HFF-Myc (cell line): ENCODE results near the gene PPP1R14B.

Experiments
- DNase-seq: peaks from one replicate; pipeline ENCODE4 v3.0.0-alpha.2; 2011; ENCODE audit warnings: low read depth; ENCODE audit errors: extremely low read depth
- H3K4me3 ChIP-seq: replicated peaks from 2 replicates; pipeline ENCODE4 v1.5.1; 2011; ENCODE audit warnings: low read depth, mild to moderate bottlenecking, control low read depth, low read length
- CTCF ChIP-seq: IDR thresholded peaks from 2 replicates; pipeline ENCODE4 v1.5.1; 2012; ENCODE audit warnings: mild to moderate bottlenecking, low read depth, low read length, control low read depth; ENCODE audit errors: missing control alignments

The PPP1R14B gene

GRCh38 chr11:64232182-64232966 lies 14.4 kb downstream of the PPP1R14B start:
- TF ChIP-seq CTCF, result no peak
- H3K4me3 ChIP-seq, result no peak overlapping the region
- no peak for DNase-seq

- no peak for DNase-seq
- TF ChIP-seq CTCF, result no peak
- no peak overlapping the region for H3K4me3 ChIP-seq
Measured at GRCh38 chr11:64231546-64231945, 15.2 kb downstream of the PPP1R14B start.

GRCh38 chr11:64230985-64231365 lies 15.8 kb downstream of the PPP1R14B start:
- no peak for DNase-seq
- peak overlapping the region; percentile 59 for H3K4me3 ChIP-seq
- no peak for TF ChIP-seq CTCF

GRCh38 chr11:64230171-64230984 lies 16.4 kb downstream of the PPP1R14B start, which contains the start of gene DNAJC4:
DNAJC4 (plus strand) TSS chr11:64230548; CDS start chr11:64230855, 307 bp downstream.
- peak within 1 kb of the TSS; percentile 59 for H3K4me3 ChIP-seq
- TF ChIP-seq CTCF, result no peak
- no peak for DNase-seq

GRCh38 chr11:64229744-64230170 lies 17.0 kb downstream of the PPP1R14B start:
- no peak for DNase-seq
- peak overlapping the region; percentile 59 for H3K4me3 ChIP-seq
- TF ChIP-seq CTCF, result no peak

GRCh38 chr11:64229090-64229743 lies 17.5 kb downstream of the PPP1R14B start:
- no peak for TF ChIP-seq CTCF
- DNase-seq, result no peak
- peak overlapping the region; percentile 59; the same call in 1 of the 2 replicates for H3K4me3 ChIP-seq
